Glomerular visceral epithelial cell (primary cell): ENCODE data around the gene DPP6.
"Not testable (repeated sequence)": the region's sequence is repeated elsewhere in the genome, so short reads cannot be mapped to it uniquely, and the experiment has no call there.

Experiments
- DNase-seq: peaks from one replicate; pipeline ENCODE4 v3.0.0-alpha.2; 2016; ENCODE audit errors: extremely low spot score

The DPP6 gene

DNA sequence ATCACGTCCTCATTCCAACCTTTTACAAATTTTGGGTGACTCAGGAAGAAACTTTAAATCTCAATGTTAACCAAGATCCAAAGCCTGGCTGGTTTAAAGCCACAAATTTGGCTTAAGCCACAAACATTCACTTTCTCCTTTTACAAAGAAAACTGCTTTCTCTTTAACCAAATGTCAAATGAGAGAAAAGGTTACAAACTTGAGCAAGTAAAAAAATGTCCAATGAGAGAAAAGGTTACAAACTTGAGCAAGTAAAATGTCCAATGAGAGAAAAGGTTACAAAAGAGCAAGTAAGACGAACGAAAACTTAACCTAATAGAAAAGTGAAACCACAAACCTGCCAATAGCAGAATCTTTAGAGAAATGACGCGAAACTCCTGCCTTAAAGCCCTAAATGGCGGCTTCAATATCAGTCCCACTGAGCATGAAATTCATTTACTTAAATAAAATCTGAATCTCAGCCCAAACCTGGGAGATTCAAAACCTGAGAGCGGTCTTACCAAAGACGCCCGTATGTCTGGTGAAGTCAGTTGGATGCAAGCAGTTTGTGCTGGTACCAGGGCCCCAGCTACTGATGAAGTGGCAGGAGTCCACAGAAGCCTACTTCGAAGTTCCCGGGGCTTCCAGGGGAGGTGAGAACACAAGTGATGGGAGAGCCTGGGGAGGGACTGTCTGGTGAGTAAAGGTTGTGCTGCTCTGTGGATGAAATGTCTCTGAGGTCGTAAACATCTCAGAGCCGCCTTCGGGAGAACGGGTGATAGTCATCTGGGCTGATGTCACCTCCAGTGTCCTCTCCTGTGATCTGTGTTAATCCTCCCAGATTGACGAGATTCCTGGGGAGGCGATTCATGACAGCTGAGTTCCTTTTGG lies 876.2 kb downstream of the DPP6 start:
- DNase-seq, result peak; percentile 93

DNA sequence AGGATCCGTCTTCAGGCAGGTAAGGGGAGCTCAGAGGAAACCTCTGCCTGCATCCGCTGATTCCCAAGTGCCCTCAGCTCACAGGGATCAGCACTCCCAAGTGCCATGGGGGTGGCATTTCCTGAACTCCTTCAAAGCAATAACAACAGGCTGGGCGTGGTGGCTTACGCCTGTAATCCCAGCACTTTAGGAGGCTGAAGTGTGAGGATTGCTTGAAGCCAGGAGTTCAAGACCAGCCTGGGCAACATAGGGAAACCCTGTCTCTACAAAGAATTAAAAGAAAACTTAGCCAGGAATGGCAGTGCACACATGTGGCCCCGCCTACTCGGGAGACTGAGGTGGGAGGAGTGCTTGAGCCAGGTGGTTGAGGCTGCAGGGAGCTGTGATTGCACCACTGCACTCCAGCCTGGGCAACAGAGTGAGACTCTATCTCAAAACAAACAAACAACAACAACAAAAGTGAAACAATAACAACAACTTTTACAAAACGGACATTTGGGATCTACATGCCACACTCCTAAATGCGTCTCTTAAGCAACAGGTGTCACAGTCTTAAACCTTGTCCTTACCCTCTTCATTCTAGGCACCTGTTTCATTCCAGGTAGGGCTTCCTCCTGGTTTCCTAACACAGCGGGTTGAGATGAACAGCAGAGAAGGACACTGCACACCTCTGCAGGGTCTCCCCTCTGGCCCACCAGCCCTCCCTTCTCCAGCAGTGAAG lies 877.0 kb downstream of the DPP6 start:
- DNase-seq, result no peak

DNA sequence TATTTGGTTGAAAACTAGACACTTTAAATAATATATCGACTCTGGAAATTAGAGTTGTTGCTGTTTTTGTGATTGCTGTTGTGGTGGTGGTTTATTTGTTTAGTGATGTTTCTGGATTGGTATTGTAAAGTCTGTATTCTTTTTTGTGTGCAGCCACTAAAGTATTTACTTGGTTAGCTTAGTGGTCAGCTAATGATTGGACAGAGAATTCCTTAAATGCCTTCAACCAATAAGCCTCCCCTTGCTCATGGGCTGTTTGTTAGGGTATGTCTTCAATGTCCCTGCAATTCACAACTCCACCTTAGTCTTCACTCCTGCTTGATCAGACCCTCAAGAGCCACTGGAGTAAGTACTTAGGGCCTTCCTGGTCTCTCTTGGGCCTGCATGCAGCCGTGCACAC lies 879.7 kb downstream of the DPP6 start:
- peak; percentile 1 for DNase-seq

DNA sequence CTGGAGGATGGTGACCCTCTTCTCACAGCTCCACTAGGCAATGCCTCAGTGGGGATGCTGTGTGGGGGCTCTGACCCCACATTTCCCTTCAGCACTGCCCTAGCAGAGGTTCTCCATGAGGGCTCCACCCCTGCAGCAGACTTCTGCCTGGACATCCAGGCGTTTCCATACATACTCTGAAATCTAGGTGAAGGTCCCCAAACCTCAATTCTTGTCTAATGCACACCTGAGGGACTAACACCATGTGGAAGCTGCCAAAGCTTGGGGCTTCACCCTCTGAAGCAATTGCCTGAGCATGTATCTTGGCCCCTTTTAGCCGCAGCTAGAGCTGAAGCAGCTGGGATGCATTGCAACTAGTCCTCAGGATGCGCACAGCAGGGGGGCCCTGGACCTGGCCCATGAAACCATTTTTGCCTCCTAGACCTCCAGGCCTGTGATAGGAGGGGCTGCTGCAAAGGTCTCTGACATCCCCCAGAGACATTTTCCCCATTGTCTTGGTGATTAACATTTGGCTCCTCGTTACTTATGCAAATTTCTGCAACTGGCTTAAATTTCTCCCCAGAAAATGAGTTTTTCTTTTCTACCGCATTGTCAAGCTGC lies 882.3 kb downstream of the DPP6 start:
- DNase-seq, result not testable (repeated sequence)

DNA sequence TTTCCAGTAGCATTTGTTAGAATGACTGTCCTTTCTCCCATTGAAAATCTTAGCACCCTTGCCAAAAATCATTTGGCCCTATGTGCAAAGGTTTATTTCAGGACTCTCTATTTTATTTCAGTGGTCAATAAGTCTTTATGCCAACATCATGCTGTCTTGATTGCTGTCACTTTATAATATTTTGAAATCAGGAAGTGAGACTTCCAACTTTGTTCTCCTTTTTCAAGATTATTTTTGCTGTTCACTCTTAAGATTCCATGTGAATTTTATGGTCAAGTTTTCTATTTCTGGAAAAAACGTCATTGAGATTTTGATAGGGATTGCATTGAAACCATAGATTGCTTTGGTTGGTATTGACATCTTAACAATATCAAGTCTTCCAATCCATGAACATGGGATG lies 885.6 kb downstream of the DPP6 start:
- DNase-seq, result no peak

DNA sequence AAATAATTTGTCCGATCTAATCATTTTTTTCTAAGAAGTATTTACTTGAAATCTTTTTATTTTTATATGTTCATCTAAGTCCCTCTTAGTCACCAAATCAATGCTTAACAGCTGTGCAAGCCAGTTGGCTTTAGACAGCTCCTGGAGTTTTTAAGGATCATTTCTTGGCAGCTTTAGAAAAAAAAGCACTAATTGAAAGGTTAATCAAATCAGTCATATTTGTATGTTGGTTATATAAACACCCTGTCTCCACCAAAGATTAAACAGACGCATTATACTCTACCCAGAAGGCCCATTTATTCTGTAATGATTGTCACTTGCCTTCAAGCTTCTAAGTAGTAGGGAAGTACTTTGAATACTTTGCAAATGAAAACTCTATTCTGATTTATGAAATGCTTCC lies 890.5 kb downstream of the DPP6 start:
- DNase-seq, result no peak
